IMR-90 (cell line): ENCODE results near the gene C22orf15. TPM values are rescaled to one million over a fixed set of nuclear protein-coding genes. Genes with fewer than 3 reads are reported as not detected.

Experiments used
- ATAC-seq: fragments of 200-7000 bp; cut with Tn5 transposase; 2 replicates; pipeline ENCODE4 v1.9.1; 2020; ENCODE audit warnings: low read depth, mild to moderate bottlenecking, moderate library complexity
- BruUV-seq: library from RNA; stranded (reverse); fragments of 400-500 nt; replicated peaks from 2 replicates; lab custom pipeline; 2021; lab: Mats Ljungman, UMichigan
- CTCF ChIA-PET: fragments of 300-600 bp; formaldehyde crosslinking; extraction: SDS; loops from one replicate; lab custom pipeline; 2021; ENCODE audit warnings: antibody characterized with exemption; lab: Yijun Ruan, JAX
- POLR2A ChIA-PET: fragments of 300-600 bp; sonication (Branson Sonifier 250); formaldehyde crosslinking; loops from one replicate; lab custom pipeline; 2022; ENCODE audit warnings: antibody characterized with exemption; ENCODE audit not compliant: unreplicated experiment; lab: Charles Lee
- DNase-seq: peaks from one replicate; pipeline ENCODE4 v3.0.0; 2013
- H2AFZ ChIP-seq: replicated peaks from 2 replicates; pipeline ENCODE3; 2013; ENCODE audit warnings: low read length, mild to moderate bottlenecking; ENCODE audit not compliant: poor library complexity
- H2AK5ac ChIP-seq: 2 replicates; pipeline ENCODE4 v1.6.1; 2013; ENCODE audit warnings: low read depth, low read length, inconsistent platforms
- H2AK9ac ChIP-seq: replicated peaks from 2 replicates; pipeline ENCODE3; 2013; ENCODE audit warnings: mild to moderate bottlenecking, low read depth, low read length, moderate library complexity; ENCODE audit not compliant: poor library complexity
- H2BK120ac ChIP-seq: 2 replicates; pipeline ENCODE4 v1.6.1; 2013; ENCODE audit warnings: low read depth, low read length, inconsistent platforms
- H2BK15ac ChIP-seq: 3 replicates; pipeline ENCODE4 v1.6.1; 2013; ENCODE audit warnings: low read depth, low read length, inconsistent platforms
- H2BK20ac ChIP-seq: 2 replicates; pipeline ENCODE4 v1.6.1; 2013; ENCODE audit warnings: low read depth, mild to moderate bottlenecking, inconsistent platforms, low read length, moderate library complexity
- H2BK5ac ChIP-seq: 2 replicates; pipeline ENCODE4 v1.6.1; 2013; ENCODE audit warnings: mild to moderate bottlenecking, low read depth, low read length, inconsistent platforms; ENCODE audit not compliant: poor library complexity, severe bottlenecking
- H3K14ac ChIP-seq: replicated peaks from 2 replicates; pipeline ENCODE4 v1.6.1; 2013; ENCODE audit warnings: low read depth, low read length, inconsistent platforms
- H3K18ac ChIP-seq: 2 replicates; pipeline ENCODE4 v1.6.1; 2013; ENCODE audit warnings: low read depth, low read length, control low read depth
- H3K23ac ChIP-seq: 2 replicates; pipeline ENCODE4 v1.6.1; 2013; ENCODE audit warnings: low read depth, low read length, inconsistent platforms
- H3K27ac ChIP-seq: 2 replicates; pipeline ENCODE4 v1.5.1; 2013; ENCODE audit warnings: mild to moderate bottlenecking, control low read depth, low read length; ENCODE audit not compliant: insufficient read depth
- H3K27me3 ChIP-seq: 2 replicates; pipeline ENCODE4 v1.6.1; 2013; ENCODE audit warnings: low read length; ENCODE audit not compliant: control insufficient read depth, insufficient read depth
- H3K36me3 ChIP-seq: 2 replicates; pipeline ENCODE4 v1.6.1; 2013; ENCODE audit warnings: low read length, mixed read lengths; ENCODE audit not compliant: control insufficient read depth, insufficient read depth
- H3K4ac ChIP-seq: 2 replicates; pipeline ENCODE4 v1.6.1; 2013; ENCODE audit warnings: low read depth, low read length, inconsistent platforms
- H3K4me1 ChIP-seq: 2 replicates; pipeline ENCODE4 v1.6.1; 2013; ENCODE audit warnings: low read length, mixed read lengths; ENCODE audit not compliant: control insufficient read depth, insufficient read depth
- H3K4me2 ChIP-seq: 2 replicates; pipeline ENCODE4 v1.6.1; 2013; ENCODE audit warnings: low read depth, mild to moderate bottlenecking, control low read depth, low read length, moderate library complexity
- H3K4me3 ChIP-seq: 2 replicates; pipeline ENCODE4 v1.5.1; 2013; ENCODE audit warnings: low read depth, mild to moderate bottlenecking, control low read depth, low read length, moderate library complexity; ENCODE audit not compliant: insufficient read depth
- H3K56ac ChIP-seq: 2 replicates; pipeline ENCODE4 v1.6.1; 2013; ENCODE audit warnings: low read length, inconsistent platforms; ENCODE audit not compliant: insufficient read depth; ENCODE audit errors: extremely low read depth
- H3K79me1 ChIP-seq, 2 experiments: 2 replicates each; pipeline ENCODE4 v1.6.1; 2013; ENCODE audit warnings: low read length in 2 of 2, inconsistent platforms in 1 of 2, low read depth in 1 of 2
- H3K9ac ChIP-seq: 2 replicates; pipeline ENCODE4 v1.6.1; 2013; ENCODE audit warnings: low read depth, low read length, control low read depth
- H3K9me1 ChIP-seq: 2 replicates; pipeline ENCODE4 v1.6.1; 2013; ENCODE audit warnings: low read length, inconsistent platforms; ENCODE audit not compliant: insufficient read depth
- H3K9me3 ChIP-seq: 2 replicates; pipeline ENCODE4 v1.6.1; 2013; ENCODE audit warnings: low read length; ENCODE audit not compliant: control insufficient read depth, insufficient read depth
- H4K20me1 ChIP-seq: 2 replicates; pipeline ENCODE4 v1.6.1; 2013; ENCODE audit warnings: low read length, inconsistent platforms; ENCODE audit not compliant: insufficient read depth
- H4K5ac ChIP-seq: 2 replicates; pipeline ENCODE4 v1.6.1; 2013; ENCODE audit warnings: mild to moderate bottlenecking, low read depth, low read length, control low read depth
- H4K8ac ChIP-seq, 2 experiments: 2 replicates each; pipeline ENCODE4 v1.6.1; 2013; ENCODE audit warnings: low read depth in 2 of 2, low read length in 2 of 2, control low read depth in 1 of 2, inconsistent platforms in 1 of 2
- H4K91ac ChIP-seq: 2 replicates; pipeline ENCODE4 v1.6.1; 2013; ENCODE audit warnings: low read depth, low read length, inconsistent platforms; ENCODE audit not compliant: insufficient read depth
- BHLHE40 ChIP-seq: fragments of 150-350 bp; IDR thresholded peaks from 2 replicates; pipeline ENCODE4 v1.6.1; 2016; ENCODE audit warnings: mild to moderate bottlenecking, low read depth, low read length
- MAFK ChIP-seq: IDR thresholded peaks from 2 replicates; pipeline ENCODE4 v1.6.1; 2012; ENCODE audit warnings: low read depth, low read length, improper control_type of control experiment
- MAZ ChIP-seq: IDR thresholded peaks from 2 replicates; pipeline ENCODE4 v1.6.1; 2012; ENCODE audit warnings: low read depth, mild to moderate bottlenecking, low read length, improper control_type of control experiment, moderate library complexity, borderline replicate concordance
- POLR2A ChIP-seq: IDR thresholded peaks from 2 replicates; pipeline ENCODE4 v1.6.1; 2012; ENCODE audit warnings: mild to moderate bottlenecking, low read depth, low read length
- RAD21 ChIP-seq: IDR thresholded peaks from 2 replicates; pipeline ENCODE4 v1.6.1; 2012; ENCODE audit warnings: low read length, improper control_type of control experiment
- RFX5 ChIP-seq: IDR thresholded peaks from 2 replicates; pipeline ENCODE4 v1.8.0; 2012; ENCODE audit warnings: low read depth, mild to moderate bottlenecking, low read length, moderate library complexity
- WGBS, 2 experiments: methylation state at CpG; one replicate each; pipeline versions ENCODE4 v1.1.5 to v1.1.7; 2013; ENCODE audit warnings: missing lambda C conversion rate in 2 of 2; ENCODE audit not compliant: insufficient read length in 1 of 2; ENCODE audit errors: extremely low coverage in 2 of 2; 5-methylcytosine and 5-hydroxymethylcytosine counted together
- dilution Hi-C: fragments of 300-500 bp; cut with HindIII; formaldehyde crosslinking; loops from one replicate; pipeline ENCODE4 v1.14.3; 2018; ENCODE audit warnings: low sequenced_read_pairs; ENCODE audit not compliant: unreplicated experiment
- in situ Hi-C: fragments of 300-500 bp; cut with MboI; formaldehyde crosslinking; loops from 3 replicates; pipeline ENCODE4 v1.14.3; 2019; ENCODE audit warnings: low sequenced_read_pairs, inconsistent platforms, mixed read lengths
- intact Hi-C: fragments of 100-400 bp; cut with micrococcal nuclease; formaldehyde crosslinking; loops from 2 replicates; pipeline ENCODE4 v1.10.0; 2022
- polyA plus RNA-seq, 3 experiments: library from polyadenylated mRNA; depleted of rRNA; stranded (reverse); fragments of >200 nt; gene quantifications; 2 replicates each; pipeline ENCODE4 v1.2.3, GENCODE V29; 2012; ENCODE audit warnings: low replicate concordance in 1 of 3
- total RNA-seq: library from RNA; depleted of rRNA; stranded (reverse); fragments of >200 nt; gene quantifications from 2 replicates; pipeline ENCODE4 v1.2.3, GENCODE V29; 2012
- TF ChIP-seq, protein P1 (sequence below): conservative IDR thresholded peaks from 2 replicates; pipeline ENCODE4 v1.5.1; 2012; ENCODE audit warnings: mild to moderate bottlenecking, low read depth, low read length, improper control_type of control experiment

The C22orf15 gene
- total and polyA plus RNA-seq, 2 of the 4 experiments (the other 2 are of a cell fraction): 2.3 to 3.1 TPM

DNA sequence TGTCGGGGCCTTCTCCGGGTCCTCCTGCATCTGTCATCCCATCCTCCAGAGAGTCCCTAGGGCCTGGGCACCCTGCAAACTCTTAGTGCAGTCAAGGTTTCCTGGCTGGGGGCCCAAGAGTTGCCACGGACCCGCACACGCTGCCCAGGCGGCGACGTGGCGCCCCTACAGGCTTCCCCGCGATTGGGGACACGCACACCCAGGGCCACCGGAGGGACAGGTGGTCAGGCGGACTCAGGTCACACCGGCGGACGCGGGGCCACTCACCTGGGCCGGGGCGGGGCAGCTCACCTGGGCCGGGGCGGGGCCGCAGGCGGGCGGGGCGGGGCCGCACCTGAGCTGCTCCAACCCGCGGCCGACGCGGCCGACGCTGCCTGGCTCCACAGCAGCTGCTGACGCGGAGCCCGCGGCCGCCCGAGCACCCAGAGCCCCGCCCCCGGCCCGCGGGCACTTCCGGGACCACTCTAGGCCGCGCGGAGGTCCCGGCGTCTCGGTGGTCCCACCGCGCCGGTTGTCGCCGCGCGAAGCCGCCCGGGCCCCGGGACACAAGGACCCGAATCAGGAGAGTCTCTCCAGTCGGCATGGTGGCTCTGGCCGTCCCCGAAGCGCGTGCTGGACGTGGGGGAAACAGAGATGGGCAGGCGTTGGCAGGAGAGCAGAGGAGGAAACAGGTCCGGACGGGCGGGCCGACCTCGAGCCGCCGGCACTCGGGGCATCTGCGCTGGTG, 11.9 kb upstream of the C22orf15 start, which contains the start of gene ZNF70:
ZNF70 (minus strand) TSS at position 399 of the 727 bp plus-strand sequence. CDS start 5,972 bp downstream, outside the sequence.
- Histone ChIP-seq H3K56ac (peak within 1 kb of the TSS; percentile 72), H2BK20ac (no peak within 1 kb of the TSS), H3K9me1 (peaks cover 5% of the 10 kb centered on the region), H3K9me3 (no peaks in the 10 kb centered on the region), H3K4ac (peak within 1 kb of the TSS; percentile 100), H2BK120ac (peak within 1 kb of the TSS; percentile 88), H3K27ac (peak within 1 kb of the TSS; percentile 95), H2AFZ (peak within 1 kb of the TSS; percentile 100), H2AK5ac (peak within 1 kb of the TSS; percentile 95), H3K9ac (peak within 1 kb of the TSS; percentile 97), H4K20me1 (no peaks in the 10 kb centered on the region), H2BK15ac (peak within 1 kb of the TSS; percentile 12; the same call in 1 of the 3 replicates), H3K4me3 (peak within 1 kb of the TSS; percentile 85), H3K27me3 (no peaks in the 10 kb centered on the region), H4K5ac (peak within 1 kb of the TSS; percentile 92), H3K36me3 (no peaks in the 10 kb centered on the region), H4K8ac (peak within 1 kb of the TSS; percentile 98 to 99), H3K18ac (peak within 1 kb of the TSS; percentile 90), H3K23ac (peak within 1 kb of the TSS; percentile 97), H3K14ac (peak within 1 kb of the TSS; percentile 100), H2BK5ac (peak within 1 kb of the TSS; percentile 90), H3K79me1 (peaks cover 12 to 31% of the 10 kb centered on the region in 2 experiments), H4K91ac (peak within 1 kb of the TSS; percentile 93), H2AK9ac (peak within 1 kb of the TSS; percentile 74), H3K4me1 (peaks cover 4% of the 10 kb centered on the region), H3K4me2 (peak within 1 kb of the TSS; percentile 99)
- BruUV-seq: no TSS peak
- TF ChIP-seq RAD21 (no peak), BHLHE40 (no peak), POLR2A (0 out of 2 replicates have a peak, but pooled peaks have one; percentile 74), MAFK (no peak), RFX5 (peak; percentile 78), MAZ (peak; percentile 88; the same call in 1 of the 2 replicates)
- TF ChIP-seq, protein P1, sequence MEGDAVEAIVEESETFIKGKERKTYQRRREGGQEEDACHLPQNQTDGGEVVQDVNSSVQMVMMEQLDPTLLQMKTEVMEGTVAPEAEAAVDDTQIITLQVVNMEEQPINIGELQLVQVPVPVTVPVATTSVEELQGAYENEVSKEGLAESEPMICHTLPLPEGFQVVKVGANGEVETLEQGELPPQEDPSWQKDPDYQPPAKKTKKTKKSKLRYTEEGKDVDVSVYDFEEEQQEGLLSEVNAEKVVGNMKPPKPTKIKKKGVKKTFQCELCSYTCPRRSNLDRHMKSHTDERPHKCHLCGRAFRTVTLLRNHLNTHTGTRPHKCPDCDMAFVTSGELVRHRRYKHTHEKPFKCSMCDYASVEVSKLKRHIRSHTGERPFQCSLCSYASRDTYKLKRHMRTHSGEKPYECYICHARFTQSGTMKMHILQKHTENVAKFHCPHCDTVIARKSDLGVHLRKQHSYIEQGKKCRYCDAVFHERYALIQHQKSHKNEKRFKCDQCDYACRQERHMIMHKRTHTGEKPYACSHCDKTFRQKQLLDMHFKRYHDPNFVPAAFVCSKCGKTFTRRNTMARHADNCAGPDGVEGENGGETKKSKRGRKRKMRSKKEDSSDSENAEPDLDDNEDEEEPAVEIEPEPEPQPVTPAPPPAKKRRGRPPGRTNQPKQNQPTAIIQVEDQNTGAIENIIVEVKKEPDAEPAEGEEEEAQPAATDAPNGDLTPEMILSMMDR: peak; percentile 9; the same call in 1 of the 2 replicates
- DNase-seq (peak; percentile 74), ATAC-seq (peak; percentile 99)
- intact Hi-C loops: no loop called here
- ChIA-PET POLR2A (interaction anchor here (0.5 kb wide), 1 partner anchor 175 kb away, joined by 6 read pairs; no protein-coding TSS in a partner anchor), CTCF (no interaction called here)
- in situ Hi-C loops: no loop called here
- dilution Hi-C loops: no loop called here
- whole genome bisulfite sequencing, 2 experiments: 1% methylated on average over 29 of the region's 78 CpGs; no CpG with 5 or more reads in 1 of the 2 experiments
